Body of pancreas (tissue), 4 donors: Measurements from ENCODE around the gene SLC28A1. TPM values are rescaled to one million over a fixed set of nuclear protein-coding genes. Genes with fewer than 3 reads are reported as not detected.

Source experiments
- ATAC-seq: fragments of 150-250 bp; one replicate; pipeline ENCODE4 v1.9.1; 2016
- DNase-seq, 4 donors: peaks; one replicate each; pipeline ENCODE4 v3.0.0-alpha.2; 2019
- H3K27ac ChIP-seq, 4 donors: fragments of 200-600 bp; sonication (generic); 1 replicate in 3 of 4; 2 replicates in 1 of 4; pipeline versions ENCODE4 v1.5.1 to v1.6.1; 2016 to 2019; ENCODE audit warnings: mild to moderate bottlenecking in 1 of 4, mixed read lengths in 1 of 4, moderate library complexity in 1 of 4
- H3K27me3 ChIP-seq, 2 donors: fragments of 200-600 bp; sonication (generic); one replicate each; pipeline ENCODE4 v1.6.0; 2016; ENCODE audit warnings: mild to moderate bottlenecking in 1 of 2
- H3K36me3 ChIP-seq, 2 donors: fragments of 200-600 bp; sonication (generic); replicated peaks in 1 of 2; 2 replicates each; pipeline ENCODE4 v1.5.1; 2016; ENCODE audit warnings: low read depth in 2 of 2; ENCODE audit not compliant: insufficient read depth in 1 of 2
- H3K4me1 ChIP-seq: fragments of 200-600 bp; sonication (generic); one replicate; pipeline ENCODE4 v1.6.0; 2016
- H3K4me3 ChIP-seq, 2 donors: fragments of 200-600 bp; sonication (generic); 1 replicate in 1 of 2; 2 replicates in 1 of 2; pipeline ENCODE4 v1.5.1; 2016 to 2019
- H3K9me3 ChIP-seq, 3 donors: fragments of 200-600 bp; sonication (generic); 1 replicate in 2 of 3; 2 replicates in 1 of 3; pipeline ENCODE4 v1.5.1; 2016
- CTCF ChIP-seq, 7 experiments: fragments of 450-650 bp in 4 of 7; fragments of 200-600 bp in 3 of 7; sonication (generic) in 3 of 7; IDR thresholded peaks; one replicate each; pipeline ENCODE4 v1.5.1; 2016 to 2019; ENCODE audit warnings: antibody characterized with exemption in 7 of 7
- POLR2A ChIP-seq, 3 donors: fragments of 450-650 bp; IDR thresholded peaks; one replicate each; pipeline ENCODE4 v1.6.1; 2016; ENCODE audit warnings: antibody characterized with exemption in 3 of 3, mild to moderate bottlenecking in 2 of 3
- WGBS, 2 donors: methylation state at CpG; one replicate each; pipeline ENCODE4 v1.1.5; 2017; 5-methylcytosine and 5-hydroxymethylcytosine counted together
- intact Hi-C: fragments of 100-400 bp; cut with DNase I; formaldehyde crosslinking; loops from one replicate; pipeline ENCODE4 v1.15.1; 2023
- total RNA-seq, 2 donors: library from RNA; depleted of rRNA; stranded (reverse); fragments of >200 nt; gene quantifications; one replicate each; pipeline ENCODE4 v1.1.0, GENCODE V29; 2016

SLC28A1 gene
- under 1 TPM in 1 of 2 donors, not detected in 1; 0.26 TPM for total RNA-seq

- WGBS, 2 donors, result 54 to 64% methylated on average over 8 to 11 of the region's 11 CpGs
- H3K27ac ChIP-seq, result peak within 1 kb of the TSS in 3 of 4 donors; percentile 62 to 79 (median 75)
- peak; percentile 32 for ATAC-seq
- TF ChIP-seq CTCF (IDR thresholded peaks at IDR 0.05) (no peak), POLR2A (IDR thresholded peaks at IDR 0.05) (no peak)
- H3K4me1 ChIP-seq, result peaks cover 19% of the 10 kb centered on the region
- H3K9me3 ChIP-seq, result no peaks in the 10 kb centered on the region
- H3K4me3 ChIP-seq, result no peak within 1 kb of the TSS
- peak in 3 of 4 donors; percentile 35 to 45 (median 35) for DNase-seq
- intact Hi-C loops, result no loop called here
- no peaks in the 10 kb centered on the region for H3K36me3 ChIP-seq
- H3K27me3 ChIP-seq, result no peaks in the 10 kb centered on the region
Measured at GRCh38 chr15:84883916-84884781, at the start of gene SLC28A1. Gene SLC28A1, plus strand, starts transcription at chr15:84884662. Its CDS starts 3,099 bp downstream, at chr15:84887761.

GRCh38 chr15:84834969-84835368, 49.5 kb upstream of the SLC28A1 start:
- no peak overlapping the region for H3K4me3 ChIP-seq
- no peak for ATAC-seq
- H3K27me3 ChIP-seq, result no peaks in the 10 kb centered on the region
- H3K27ac ChIP-seq, result no peak overlapping the region
- TF ChIP-seq CTCF (IDR thresholded peaks at IDR 0.05), result no peak
- no peak for TF ChIP-seq POLR2A (IDR thresholded peaks at IDR 0.05)
- 86 to 90% methylated on average over 4 to 5 of the region's 5 CpGs for WGBS, 2 donors
- H3K36me3 ChIP-seq, result no peaks in the 10 kb centered on the region
- intact Hi-C loops, result no loop called here
- DNase-seq, result no peak
- no peaks in the 10 kb centered on the region for H3K9me3 ChIP-seq
- H3K4me1 ChIP-seq, result peaks cover 23% of the 10 kb centered on the region

- ATAC-seq (no peak), DNase-seq (no peak)
- Histone ChIP-seq H3K9me3 (no peaks in the 10 kb centered on the region), H3K4me1 (peaks cover 32% of the 10 kb centered on the region), H3K36me3 (no peaks in the 10 kb centered on the region), H3K4me3 (no peak overlapping the region), H3K27me3 (no peaks in the 10 kb centered on the region), H3K27ac (no peak overlapping the region)
- intact Hi-C loops, result no loop called here
- WGBS, 2 donors, result 74 to 77% methylated on average over 5 of the region's 5 CpGs
- TF ChIP-seq CTCF (IDR thresholded peaks at IDR 0.05) (no peak), POLR2A (IDR thresholded peaks at IDR 0.05) (no peak)
Measured at GRCh38 chr15:84835661-84836337, 48.7 kb upstream of the SLC28A1 start.

GRCh38 chr15:84836844-84837243, 47.6 kb upstream of the SLC28A1 start:
- WGBS, 2 donors, result 91 to 96% methylated on average over 1 of the region's 1 CpG
- Histone ChIP-seq H3K4me1 (peaks cover 36% of the 10 kb centered on the region), H3K36me3 (no peaks in the 10 kb centered on the region), H3K4me3 (no peak overlapping the region), H3K9me3 (no peaks in the 10 kb centered on the region), H3K27ac (no peak overlapping the region), H3K27me3 (no peaks in the 10 kb centered on the region)
- no peak for TF ChIP-seq CTCF (IDR thresholded peaks at IDR 0.05)
- ATAC-seq (no peak), DNase-seq (no peak)
- intact Hi-C loops, result no loop called here
